Lower leg skin (tissue), 4 donors: ENCODE results near the gene LHX4. TPM values are rescaled to one million over a fixed set of nuclear protein-coding genes. Genes with fewer than 3 reads are reported as not detected.
A peak's percentile ranks its signal among the peaks of the same experiment; 100 is the strongest.

Source experiments
- DNase-seq, 2 donors: peaks; one replicate each; pipeline ENCODE4 v3.0.0-alpha.2; 2019; ENCODE audit warnings: low spot score in 2 of 2
- H3K4me3 ChIP-seq: fragments of 200-600 bp; sonication (generic); 2 replicates; pipeline ENCODE4 v1.5.1; 2017; ENCODE audit warnings: mild to moderate bottlenecking, low read depth; ENCODE audit not compliant: poor library complexity, severe bottlenecking
- CTCF ChIP-seq, 3 donors: fragments of 450-650 bp; IDR thresholded peaks; one replicate each; pipeline ENCODE4 v1.5.1; 2016; ENCODE audit warnings: antibody characterized with exemption in 3 of 3, mild to moderate bottlenecking in 3 of 3, moderate library complexity in 2 of 3
- POLR2A ChIP-seq, 2 donors: fragments of 450-650 bp; IDR thresholded peaks; one replicate each; pipeline ENCODE4 v1.6.1; 2016 to 2017; ENCODE audit warnings: antibody characterized with exemption in 2 of 2, mild to moderate bottlenecking in 1 of 2, moderate library complexity in 1 of 2
- WGBS, 2 donors: methylation state at CpG; one replicate each; pipeline ENCODE4 v1.1.5; 2018; 5-methylcytosine and 5-hydroxymethylcytosine counted together
- intact Hi-C: fragments of 100-400 bp; cut with DNase I; formaldehyde crosslinking; loops from one replicate; pipeline ENCODE4 v1.15.0; 2023; ENCODE audit warnings: low total_unique reads
- total RNA-seq, 4 donors: library from RNA; depleted of rRNA; stranded (reverse); fragments of >200 nt; gene quantifications; one replicate each; pipeline ENCODE4 v1.1.0, GENCODE V29; 2016

LHX4 gene
- total RNA-seq, 4 donors from 2014 or later: 0.08 to 0.32 (median 0.17) TPM; not detected in 1

GRCh38 chr1:180224902-180225301 lies 5.2 kb upstream of the LHX4 start:
- intact Hi-C loops: no loop called here
- 47 to 56% methylated on average over 5 of the region's 5 CpGs for WGBS, 2 donors
- peak in 1 of 2 donors; percentile 28 for DNase-seq
- TF ChIP-seq CTCF (IDR thresholded peaks at IDR 0.05) (no peak), POLR2A (IDR thresholded peaks at IDR 0.05) (no peak)
- no peak overlapping the region for H3K4me3 ChIP-seq

- intact Hi-C loops: no loop called here
- TF ChIP-seq CTCF (IDR thresholded peaks at IDR 0.05) (no peak), POLR2A (IDR thresholded peaks at IDR 0.05) (no peak)
- DNase-seq: peak in 1 of 2 donors; percentile 17
- 57 to 59% methylated on average over 2 of the region's 2 CpGs for WGBS, 2 donors
- H3K4me3 ChIP-seq: no peak overlapping the region
Measured at GRCh38 chr1:180225403-180225802, 4.7 kb upstream of the LHX4 start.

GRCh38 chr1:180227861-180228647 lies 2.0 kb upstream of the LHX4 start:
- no peak for TF ChIP-seq POLR2A (IDR thresholded peaks at IDR 0.05)
- TF ChIP-seq CTCF (IDR thresholded peaks at IDR 0.05): no peak
- H3K4me3 ChIP-seq: no peak overlapping the region
- intact Hi-C loops: no loop called here
- 24 to 27% methylated on average over 17 of the region's 17 CpGs for WGBS, 2 donors
- no peak for DNase-seq

- peak overlapping the region; percentile 26 for H3K4me3 ChIP-seq
- TF ChIP-seq CTCF (IDR thresholded peaks at IDR 0.05): no peak
- no peak for TF ChIP-seq POLR2A (IDR thresholded peaks at IDR 0.05)
- 4% methylated on average over 18 to 57 of the region's 57 CpGs for WGBS, 2 donors
- intact Hi-C loops: no loop called here
- DNase-seq: no peak
Measured at GRCh38 chr1:180228648-180229482, 1.2 kb upstream of the LHX4 start.

GRCh38 chr1:180230416-180230790 lies 339 bp downstream of the LHX4 start:
- intact Hi-C loops: no loop called here
- DNase-seq: no peak
- no peak for TF ChIP-seq CTCF (IDR thresholded peaks at IDR 0.05)
- TF ChIP-seq POLR2A (IDR thresholded peaks at IDR 0.05): no peak
- peak overlapping the region; percentile 37 for H3K4me3 ChIP-seq
- WGBS, 2 donors: 1 to 2% methylated on average over 28 of the region's 28 CpGs
